ENCODE data around the gene CCDC85B.

Gene CCDC85B

DNA sequence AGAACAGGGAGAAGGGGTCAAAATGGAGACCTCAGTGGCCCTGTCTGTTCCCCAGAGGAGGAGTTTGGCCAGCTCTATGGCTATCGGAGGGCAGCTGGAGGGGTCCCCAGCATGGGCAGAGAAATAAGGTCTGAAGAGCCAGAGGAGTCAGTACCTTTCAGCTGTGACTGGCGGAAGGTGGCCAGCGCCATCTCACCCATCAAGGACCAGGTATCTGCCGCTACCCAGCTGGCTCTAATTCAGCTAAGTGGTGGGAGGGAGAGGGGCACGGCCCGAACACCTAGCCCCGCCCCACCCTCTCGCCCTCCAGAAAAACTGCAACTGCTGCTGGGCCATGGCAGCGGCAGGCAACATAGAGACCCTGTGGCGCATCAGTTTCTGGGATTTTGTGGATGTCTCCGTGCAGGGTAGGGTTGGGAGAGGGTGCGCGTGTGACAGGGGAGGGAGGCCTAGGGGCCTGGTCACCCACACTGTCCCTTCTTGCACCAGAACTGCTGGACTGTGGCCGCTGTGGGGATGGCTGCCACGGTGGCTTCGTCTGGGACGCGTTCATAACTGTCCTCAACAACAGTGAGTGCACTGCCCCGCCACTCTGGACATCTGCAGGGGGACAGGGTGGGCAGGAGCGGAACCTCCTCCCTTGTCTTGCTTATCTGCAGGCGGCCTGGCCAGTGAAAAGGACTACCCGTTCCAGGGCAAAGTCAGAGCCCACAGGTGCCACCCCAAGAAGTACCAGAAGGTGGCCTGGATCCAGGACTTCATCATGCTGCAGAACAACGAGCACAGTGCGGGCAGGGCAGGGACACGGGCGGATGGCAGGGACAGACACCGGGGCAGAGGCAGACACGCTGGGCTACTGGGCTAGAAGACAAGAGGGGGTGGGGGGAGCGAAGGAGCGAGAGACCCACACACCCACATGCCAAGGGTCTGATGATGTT, 8.1 kb upstream of the CCDC85B start:
- Histone ChIP-seq H3K9ac (ENCODE audit: low read depth, low read length) (no peak overlapping the region), H3K4me2 (ENCODE audit: insufficient read depth, low read length) (no peak overlapping the region), H3K4me3 (ENCODE audit: low read depth in 1 of 2, low read length in 2 of 2) (no peak overlapping the region), H3K36me3 (ENCODE audit: insufficient read depth, low read length) (peaks cover 53% of the 10 kb centered on the region), H4K20me1 (ENCODE audit: insufficient read depth, low read length) (peaks cover 15% of the 10 kb centered on the region), H3K27me3 (ENCODE audit: insufficient read depth, low read length, poor library complexity) (no peaks in the 10 kb centered on the region), H3K9me3 (ENCODE audit: insufficient read depth, low read length, severe bottlenecking) (no peaks in the 10 kb centered on the region), H3K4me1 (ENCODE audit: insufficient read depth, low read length) (peaks cover 33% of the 10 kb centered on the region), H3K79me2 (ENCODE audit: insufficient read depth, low read length) (peaks cover 12% of the 10 kb centered on the region), H3K27ac (ENCODE audit: low read length) (no peak overlapping the region), H2AFZ (ENCODE audit: low read depth, low read length) (no peak overlapping the region)
- DNase-seq (no peak), ATAC-seq (ENCODE audit: insufficient read depth, low read depth) (no peak)
- TF ChIP-seq EZH2 (IDR thresholded peaks at IDR 0.05; ENCODE audit: borderline replicate concordance, low read depth, low read length, severe bottlenecking): no peak
- no peak for TF ChIP-seq CTCF (IDR thresholded peaks at IDR 0.05; ENCODE audit: borderline replicate concordance, extremely low read depth, low read length, poor library complexity, severe bottlenecking)

DNA sequence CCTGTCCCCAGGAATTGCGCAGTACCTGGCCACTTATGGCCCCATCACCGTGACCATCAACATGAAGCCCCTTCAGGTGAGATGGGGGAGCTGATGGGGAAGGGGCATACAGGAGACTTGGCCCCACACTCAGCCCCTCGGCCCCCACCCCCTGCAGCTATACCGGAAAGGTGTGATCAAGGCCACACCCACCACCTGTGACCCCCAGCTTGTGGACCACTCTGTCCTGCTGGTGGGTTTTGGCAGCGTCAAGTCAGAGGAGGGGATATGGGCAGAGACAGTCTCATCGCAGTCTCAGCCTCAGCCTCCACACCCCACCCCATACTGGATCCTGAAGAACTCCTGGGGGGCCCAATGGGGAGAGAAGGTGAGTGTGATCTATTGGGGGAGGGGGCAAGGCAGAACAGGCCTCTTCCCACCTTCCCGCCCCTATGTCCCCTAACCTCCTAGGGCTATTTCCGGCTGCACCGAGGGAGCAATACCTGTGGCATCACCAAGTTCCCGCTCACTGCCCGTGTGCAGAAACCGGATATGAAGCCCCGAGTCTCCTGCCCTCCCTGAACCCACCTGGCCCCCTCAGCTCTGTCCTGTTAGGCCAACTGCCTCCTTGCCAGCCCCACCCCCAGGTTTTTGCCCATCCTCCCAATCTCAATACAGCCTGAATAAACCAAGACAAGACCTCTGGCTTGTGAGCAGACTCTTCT, 7.3 kb upstream of the CCDC85B start:
- no peak overlapping the region for H2AFZ ChIP-seq (ENCODE audit: low read depth, low read length)
- no peak overlapping the region for H3K4me2 ChIP-seq (ENCODE audit: insufficient read depth, low read length)
- DNase-seq (no peak), ATAC-seq (ENCODE audit: insufficient read depth, low read depth) (no peak)
- no peak overlapping the region for H3K9ac ChIP-seq (ENCODE audit: low read depth, low read length)
- H3K9me3 ChIP-seq (ENCODE audit: insufficient read depth, low read length, severe bottlenecking): no peaks in the 10 kb centered on the region
- H3K27me3 ChIP-seq (ENCODE audit: insufficient read depth, low read length, poor library complexity): no peaks in the 10 kb centered on the region
- H3K36me3 ChIP-seq (ENCODE audit: insufficient read depth, low read length): peaks cover 57% of the 10 kb centered on the region
- H3K4me3 ChIP-seq (ENCODE audit: low read depth in 1 of 2, low read length in 2 of 2): no peak overlapping the region
- TF ChIP-seq EZH2 (IDR thresholded peaks at IDR 0.05; ENCODE audit: borderline replicate concordance, low read depth, low read length, severe bottlenecking): no peak
- no peak for TF ChIP-seq CTCF (IDR thresholded peaks at IDR 0.05; ENCODE audit: borderline replicate concordance, extremely low read depth, low read length, poor library complexity, severe bottlenecking)
- H3K79me2 ChIP-seq (ENCODE audit: insufficient read depth, low read length): peaks cover 20% of the 10 kb centered on the region
- H3K4me1 ChIP-seq (ENCODE audit: insufficient read depth, low read length): peaks cover 39% of the 10 kb centered on the region
- peaks cover 15% of the 10 kb centered on the region for H4K20me1 ChIP-seq (ENCODE audit: insufficient read depth, low read length)
- no peak overlapping the region for H3K27ac ChIP-seq (ENCODE audit: low read length)

- Histone ChIP-seq H2AFZ (ENCODE audit: low read depth, low read length) (no peak overlapping the region), H3K4me1 (ENCODE audit: insufficient read depth, low read length) (peaks cover 45% of the 10 kb centered on the region), H3K4me3 (ENCODE audit: low read depth in 1 of 2, low read length in 2 of 2) (no peak overlapping the region), H3K36me3 (ENCODE audit: insufficient read depth, low read length) (peaks cover 57% of the 10 kb centered on the region), H3K9me3 (ENCODE audit: insufficient read depth, low read length, severe bottlenecking) (no peaks in the 10 kb centered on the region), H3K27me3 (ENCODE audit: insufficient read depth, low read length, poor library complexity) (no peaks in the 10 kb centered on the region), H3K79me2 (ENCODE audit: insufficient read depth, low read length) (peaks cover 21% of the 10 kb centered on the region), H3K27ac (ENCODE audit: low read length) (peak overlapping the region; percentile 8; the same call in 1 of the 2 replicates), H3K9ac (ENCODE audit: low read depth, low read length) (no peak overlapping the region), H3K4me2 (ENCODE audit: insufficient read depth, low read length) (0 out of 2 replicates have a peak overlapping the region, but pooled peaks have one; percentile 41), H4K20me1 (ENCODE audit: insufficient read depth, low read length) (peaks cover 15% of the 10 kb centered on the region)
- ATAC-seq (ENCODE audit: insufficient read depth, low read depth): no peak
- DNase-seq: no peak
- TF ChIP-seq EZH2 (IDR thresholded peaks at IDR 0.05; ENCODE audit: borderline replicate concordance, low read depth, low read length, severe bottlenecking) (no peak), CTCF (IDR thresholded peaks at IDR 0.05; ENCODE audit: borderline replicate concordance, extremely low read depth, low read length, poor library complexity, severe bottlenecking) (no peak)
Measured at GRCh38 chr11:65883786-65884715, 6.4 kb upstream of the CCDC85B start.
